Coronary artery (tissue), 2 donors: ENCODE measurements around the gene SERF2.
A peak's percentile ranks its signal among the peaks of the same experiment; 100 is the strongest.

ENCODE experiments used
- DNase-seq: peaks from one replicate; pipeline ENCODE4 v3.0.0-alpha.2; 2017; ENCODE audit warnings: low spot score
- H3K27ac ChIP-seq, 2 donors: fragments of 200-600 bp; sonication (generic); one replicate each; pipeline ENCODE4 v1.5.1; 2016 to 2019
- H3K4me3 ChIP-seq: fragments of 200-600 bp; sonication (generic); 2 replicates; pipeline ENCODE4 v1.5.1; 2016; ENCODE audit warnings: mild to moderate bottlenecking, moderate library complexity
- CTCF ChIP-seq: fragments of 200-600 bp; sonication (generic); IDR thresholded peaks from one replicate; pipeline ENCODE4 v1.5.1; 2019; ENCODE audit warnings: antibody characterized with exemption

SERF2 gene

DNA sequence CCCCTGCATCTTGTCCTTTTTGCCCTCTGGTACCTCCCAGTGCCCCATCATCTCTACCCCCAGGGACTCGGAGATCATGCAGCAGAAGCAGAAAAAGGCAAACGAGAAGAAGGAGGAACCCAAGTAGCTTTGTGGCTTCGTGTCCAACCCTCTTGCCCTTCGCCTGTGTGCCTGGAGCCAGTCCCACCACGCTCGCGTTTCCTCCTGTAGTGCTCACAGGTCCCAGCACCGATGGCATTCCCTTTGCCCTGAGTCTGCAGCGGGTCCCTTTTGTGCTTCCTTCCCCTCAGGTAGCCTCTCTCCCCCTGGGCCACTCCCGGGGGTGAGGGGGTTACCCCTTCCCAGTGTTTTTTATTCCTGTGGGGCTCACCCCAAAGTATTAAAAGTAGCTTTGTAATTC, 1.5 kb downstream of the SERF2 start:
- Histone ChIP-seq H3K27ac (peak overlapping the region; percentile 88 to 90), H3K4me3 (peak overlapping the region; percentile 93)
- DNase-seq = no peak
- TF ChIP-seq CTCF = no peak

DNA sequence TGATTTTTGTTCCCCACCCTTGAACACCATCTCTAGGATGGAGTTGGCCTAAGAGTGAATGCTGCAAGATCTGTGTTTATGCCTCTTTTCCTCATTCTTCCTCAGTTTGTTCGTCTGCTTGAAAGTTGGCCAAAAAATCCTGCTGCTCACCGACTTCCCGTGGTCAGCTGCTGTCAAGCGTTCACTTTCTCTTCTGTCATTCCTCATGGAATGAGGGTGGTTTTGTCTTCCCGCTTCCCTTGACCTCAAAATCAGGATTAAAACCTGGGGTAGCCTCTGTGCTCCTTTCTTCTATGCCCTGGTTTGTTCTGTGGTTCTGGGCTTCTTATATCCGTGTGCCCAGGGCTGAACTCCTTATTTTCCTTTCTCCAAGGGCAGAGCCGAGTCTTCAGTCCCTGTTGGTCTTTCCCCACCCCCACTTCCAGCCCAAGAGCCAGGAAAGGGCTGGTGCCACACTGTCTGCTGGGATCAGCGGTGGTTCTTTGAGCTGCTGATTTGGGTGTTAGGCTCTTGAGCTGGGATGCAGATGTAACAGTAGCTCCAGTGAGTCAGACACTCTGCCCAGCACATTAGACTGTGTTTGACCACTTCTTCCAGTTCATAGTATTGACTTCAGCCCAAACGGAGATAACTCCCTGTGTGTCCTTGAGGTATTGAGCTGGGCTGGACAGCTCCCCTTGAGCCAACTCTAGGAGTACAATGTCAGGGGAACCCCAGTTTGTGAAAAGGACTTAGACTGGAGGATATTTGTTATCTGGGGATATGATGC, 2.3 kb downstream of the SERF2 start:
- TF ChIP-seq CTCF = no peak
- DNase-seq = no peak
- peak overlapping the region; percentile 93 for H3K4me3 ChIP-seq
- H3K27ac ChIP-seq = peak overlapping the region; percentile 24 to 88

DNA sequence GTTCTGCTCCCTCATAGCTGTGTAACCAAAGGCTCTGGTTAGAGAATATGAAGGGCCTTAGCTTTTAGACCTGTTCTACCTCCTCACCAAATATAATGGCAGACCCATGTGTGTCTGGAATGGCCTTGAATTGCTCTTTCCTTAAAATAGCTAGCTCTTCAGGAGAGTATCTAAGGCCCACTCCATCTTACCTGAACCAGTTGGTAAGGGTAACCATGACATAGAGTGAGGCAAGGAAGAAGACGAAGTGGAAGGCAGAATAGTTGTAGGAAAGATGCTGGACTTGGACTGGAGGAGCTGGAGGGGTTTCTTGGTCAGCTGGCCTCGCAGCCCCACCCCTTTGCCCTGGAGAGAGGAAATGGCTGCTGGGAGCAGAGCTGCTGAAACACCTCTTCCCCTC, 3.1 kb downstream of the SERF2 start:
- no peak for DNase-seq
- no peak for TF ChIP-seq CTCF
- peak overlapping the region in 1 of 2 donors; percentile 24 for H3K27ac ChIP-seq
- peak overlapping the region; percentile 93 for H3K4me3 ChIP-seq

DNA sequence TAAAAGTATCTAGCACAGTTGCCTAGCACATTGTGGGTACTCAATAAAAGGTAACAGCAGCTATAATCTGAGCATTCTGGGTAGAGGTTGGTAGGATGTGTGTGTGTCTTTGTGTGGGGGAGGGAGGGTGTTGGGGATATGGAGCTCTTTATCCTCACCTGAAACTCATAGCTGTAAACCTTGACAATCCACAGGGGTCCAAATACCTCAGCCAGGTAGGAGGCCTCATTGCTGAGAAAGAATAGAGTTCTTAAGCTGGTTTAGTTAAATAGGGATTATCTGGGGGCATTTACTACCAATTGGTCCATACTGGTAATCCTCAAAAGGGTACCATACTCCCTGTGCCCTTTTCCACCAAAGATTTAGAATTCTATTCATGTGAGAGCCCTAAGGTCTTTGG, 3.9 kb downstream of the SERF2 start:
- Histone ChIP-seq H3K27ac (no peak overlapping the region), H3K4me3 (no peak overlapping the region)
- no peak for TF ChIP-seq CTCF
- no peak for DNase-seq

DNA sequence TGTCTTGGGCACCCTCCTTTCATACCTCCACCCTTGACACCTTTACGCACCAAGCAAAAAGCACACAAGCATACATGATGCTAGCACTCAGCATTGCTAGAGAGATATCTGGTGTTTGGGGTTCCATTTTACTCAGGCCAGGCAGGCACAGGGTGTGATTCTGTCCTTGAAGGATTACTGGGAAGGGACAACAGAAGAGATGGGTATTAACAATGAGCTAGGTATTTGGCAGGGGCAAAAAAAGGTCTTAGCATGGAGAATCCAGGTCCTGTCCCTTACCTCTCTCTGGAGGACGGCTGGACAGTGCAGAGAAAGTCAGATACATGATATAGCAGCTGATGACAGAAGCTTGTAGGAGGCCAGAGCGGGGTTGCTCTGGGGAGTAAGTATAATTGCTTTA, 4.4 kb downstream of the SERF2 start:
- TF ChIP-seq CTCF = no peak
- no peak for DNase-seq
- peak overlapping the region in 1 of 2 donors; percentile 21 for H3K27ac ChIP-seq
- H3K4me3 ChIP-seq = no peak overlapping the region

GRCh38 chr15:43799209-43799944, 7.3 kb downstream of the SERF2 start:
- peak overlapping the region; percentile 75 to 96 for H3K27ac ChIP-seq
- DNase-seq = no peak
- no peak overlapping the region for H3K4me3 ChIP-seq
- TF ChIP-seq CTCF = no peak

DNA sequence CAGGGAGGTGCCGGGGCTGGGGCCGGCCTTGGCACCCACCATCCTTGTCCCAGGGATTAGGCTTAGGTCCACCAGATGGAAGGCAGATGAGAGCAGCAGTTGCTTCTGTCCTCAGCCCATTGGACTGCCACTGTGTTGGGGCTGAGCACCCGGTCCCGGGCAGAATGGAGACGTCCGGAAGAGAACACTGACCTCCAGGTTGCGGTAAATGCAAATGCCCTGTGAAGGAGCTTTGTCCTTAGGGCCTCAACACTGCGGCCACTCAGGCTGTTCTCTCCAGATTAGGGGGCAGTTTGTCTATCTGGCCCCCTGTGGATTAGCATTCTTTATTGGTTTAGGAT, 7.8 kb downstream of the SERF2 start, which contains the start of gene SERINC4:
Gene SERINC4, minus strand, starts transcription at position 276 of the 341 bp plus-strand sequence. Its CDS starts 234 bp downstream, at position 42.
- Histone ChIP-seq H3K27ac (peak within 1 kb of the TSS; percentile 75 to 96), H3K4me3 (peak within 1 kb of the TSS; percentile 84)
- TF ChIP-seq CTCF = no peak
- no peak for DNase-seq
